ENCODE results near the gene PGD.

- TF ChIP-seq EZH2 (IDR thresholded peaks at IDR 0.05; ENCODE audit: low read length, unreplicated experiment) (no peak), CTCF (conservative IDR thresholded peaks at IDR 0.05; ENCODE audit: low read depth, low read length) (no peak), EZH2phosphoT487 (IDR thresholded peaks at IDR 0.05; ENCODE audit: borderline replicate concordance, low read length) (no peak)
Measured at GRCh38 chr1:10440305-10440704, 41.4 kb downstream of the PGD start.
